ENCODE results near the gene SLC7A10. TPM values are rescaled to one million over a fixed set of nuclear protein-coding genes. Genes with fewer than 3 reads are reported as not detected.

Gene SLC7A10
- total and polyA plus RNA-seq, 2 donors (not counting 1 experiment from before 2014, with no cell fraction given): not detected

DNA sequence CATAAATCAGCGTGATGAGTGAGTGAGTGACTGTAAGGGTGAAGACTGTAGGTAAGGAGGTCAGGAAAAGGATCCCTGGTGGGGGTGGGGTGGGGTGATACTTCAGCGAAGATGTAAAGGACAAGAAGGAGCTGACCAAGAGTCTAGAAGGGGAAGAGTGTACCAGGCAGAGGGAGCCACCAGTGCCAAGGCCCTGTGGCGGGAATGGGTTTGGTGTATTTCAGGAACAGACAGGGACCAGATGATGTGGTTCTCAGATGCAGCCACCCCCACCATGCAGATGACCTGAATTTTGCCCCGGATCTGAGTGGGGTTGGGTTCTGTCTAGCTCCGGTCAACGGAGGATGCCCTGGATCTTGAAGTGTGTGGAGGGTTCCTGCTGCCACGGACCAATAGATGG lies 30.1 kb upstream of the SLC7A10 start:
- Histone ChIP-seq H3K9me3 (ENCODE audit: control insufficient read depth, insufficient read depth, low read depth, low read length) (no peaks in the 10 kb centered on the region), H3K4me2 (ENCODE audit: extremely low read depth, insufficient read depth, low read length) (no peak overlapping the region), H3K4me3 (replicated peaks in 1 of 4; ENCODE audit: control extremely low read depth in 1 of 4, insufficient read depth in 1 of 4, low read depth in 3 of 4, low read length in 4 of 4) (no peak overlapping the region), H4K20me1 (ENCODE audit: control insufficient read depth, extremely low read depth, insufficient read depth, low read length) (no peaks in the 10 kb centered on the region), H3K79me2 (ENCODE audit: control insufficient read depth, insufficient read depth, low read length) (no peaks in the 10 kb centered on the region), H3K4me1 (ENCODE audit: control insufficient read depth, extremely low read depth, insufficient read depth, low read length) (no peaks in the 10 kb centered on the region), H3K9ac (ENCODE audit: insufficient read depth, low read length) (no peak overlapping the region), H3K27ac (ENCODE audit: insufficient read depth, low read length) (no peak overlapping the region), H3K27me3 (ENCODE audit: control insufficient read depth, insufficient read depth, low read length) (no peaks in the 10 kb centered on the region), H2AFZ (ENCODE audit: low read length) (no peak overlapping the region), H3K36me3 (ENCODE audit: control insufficient read depth, insufficient read depth, low read length) (no peaks in the 10 kb centered on the region)
- TF ChIP-seq, protein P1, sequence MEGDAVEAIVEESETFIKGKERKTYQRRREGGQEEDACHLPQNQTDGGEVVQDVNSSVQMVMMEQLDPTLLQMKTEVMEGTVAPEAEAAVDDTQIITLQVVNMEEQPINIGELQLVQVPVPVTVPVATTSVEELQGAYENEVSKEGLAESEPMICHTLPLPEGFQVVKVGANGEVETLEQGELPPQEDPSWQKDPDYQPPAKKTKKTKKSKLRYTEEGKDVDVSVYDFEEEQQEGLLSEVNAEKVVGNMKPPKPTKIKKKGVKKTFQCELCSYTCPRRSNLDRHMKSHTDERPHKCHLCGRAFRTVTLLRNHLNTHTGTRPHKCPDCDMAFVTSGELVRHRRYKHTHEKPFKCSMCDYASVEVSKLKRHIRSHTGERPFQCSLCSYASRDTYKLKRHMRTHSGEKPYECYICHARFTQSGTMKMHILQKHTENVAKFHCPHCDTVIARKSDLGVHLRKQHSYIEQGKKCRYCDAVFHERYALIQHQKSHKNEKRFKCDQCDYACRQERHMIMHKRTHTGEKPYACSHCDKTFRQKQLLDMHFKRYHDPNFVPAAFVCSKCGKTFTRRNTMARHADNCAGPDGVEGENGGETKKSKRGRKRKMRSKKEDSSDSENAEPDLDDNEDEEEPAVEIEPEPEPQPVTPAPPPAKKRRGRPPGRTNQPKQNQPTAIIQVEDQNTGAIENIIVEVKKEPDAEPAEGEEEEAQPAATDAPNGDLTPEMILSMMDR (conservative IDR thresholded peaks at IDR 0.05 in 1 of 2, IDR thresholded peaks at IDR 0.05 in 1 of 2; ENCODE audit: low read depth in 1 of 2, low read length in 2 of 2): no peak
- no peak for DNase-seq (ENCODE audit: low read depth in 2 of 2)

DNA sequence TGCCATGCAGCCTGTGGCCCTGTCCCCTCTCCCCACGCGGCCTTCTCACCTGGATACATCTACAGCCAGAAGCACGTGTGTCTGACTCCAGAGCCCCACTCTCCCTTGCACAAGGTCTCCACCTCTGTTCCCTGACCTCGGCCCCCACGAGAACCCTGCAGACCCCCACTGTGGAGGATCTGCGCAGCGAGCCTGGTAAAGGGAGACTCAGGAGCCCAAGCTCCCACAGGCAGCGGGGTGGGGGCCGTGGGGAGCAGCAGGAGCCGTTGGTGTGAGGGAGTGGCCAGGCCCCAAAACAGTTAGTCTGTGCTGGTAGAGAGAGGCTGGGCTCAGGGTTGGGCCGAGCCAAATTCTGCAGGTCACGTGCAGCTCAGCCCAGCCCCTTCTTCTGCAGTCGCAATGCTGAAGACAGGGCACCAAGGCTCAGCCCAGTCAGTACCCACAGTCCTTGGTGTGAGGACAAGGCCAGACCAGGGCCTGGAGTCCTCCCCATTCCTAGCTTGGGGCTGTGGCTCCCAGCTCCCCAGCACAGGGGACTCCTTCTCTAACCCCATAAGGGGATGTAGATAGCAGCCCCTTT lies 28.7 kb upstream of the SLC7A10 start:
- Histone ChIP-seq H3K9me3 (ENCODE audit: control insufficient read depth, insufficient read depth, low read depth, low read length) (no peaks in the 10 kb centered on the region), H3K4me1 (ENCODE audit: control insufficient read depth, extremely low read depth, insufficient read depth, low read length) (no peaks in the 10 kb centered on the region), H3K27me3 (ENCODE audit: control insufficient read depth, insufficient read depth, low read length) (no peaks in the 10 kb centered on the region), H3K4me3 (replicated peaks in 1 of 4; ENCODE audit: control extremely low read depth in 1 of 4, insufficient read depth in 1 of 4, low read depth in 3 of 4, low read length in 4 of 4) (no peak overlapping the region), H3K27ac (ENCODE audit: insufficient read depth, low read length) (no peak overlapping the region), H3K36me3 (ENCODE audit: control insufficient read depth, insufficient read depth, low read length) (no peaks in the 10 kb centered on the region), H3K9ac (ENCODE audit: insufficient read depth, low read length) (no peak overlapping the region), H3K79me2 (ENCODE audit: control insufficient read depth, insufficient read depth, low read length) (no peaks in the 10 kb centered on the region), H4K20me1 (ENCODE audit: control insufficient read depth, extremely low read depth, insufficient read depth, low read length) (no peaks in the 10 kb centered on the region), H2AFZ (ENCODE audit: low read length) (no peak overlapping the region), H3K4me2 (ENCODE audit: extremely low read depth, insufficient read depth, low read length) (no peak overlapping the region)
- no peak for DNase-seq (ENCODE audit: low read depth in 2 of 2)
- TF ChIP-seq EZH2 (IDR thresholded peaks at IDR 0.05; ENCODE audit: low read length, missing control alignments): no peak
- TF ChIP-seq, protein P1 (conservative IDR thresholded peaks at IDR 0.05 in 1 of 2, IDR thresholded peaks at IDR 0.05 in 1 of 2; ENCODE audit: low read depth in 1 of 2, low read length in 2 of 2): no peak

DNA sequence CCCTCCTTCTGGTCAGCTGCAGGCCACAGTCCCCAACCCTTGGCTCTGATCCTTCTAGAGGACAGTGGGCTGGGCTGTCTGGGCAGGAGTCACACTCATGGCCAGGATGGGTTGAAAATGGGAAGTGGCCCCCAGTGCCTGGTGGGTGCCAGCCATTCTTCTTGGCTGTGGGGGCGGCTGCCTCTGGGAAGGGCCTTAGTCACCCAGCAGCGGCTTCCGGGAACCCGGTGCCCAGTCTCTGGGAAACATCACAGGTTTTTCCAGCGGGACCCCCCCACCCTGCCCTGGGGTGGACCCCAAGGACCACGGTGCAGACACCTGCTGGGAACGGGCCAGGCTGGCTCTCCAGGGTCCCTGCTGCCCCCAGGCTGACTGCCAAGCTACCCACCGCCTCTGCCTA lies 27.3 kb upstream of the SLC7A10 start:
- Histone ChIP-seq H3K36me3 (ENCODE audit: control insufficient read depth, insufficient read depth, low read length) (no peaks in the 10 kb centered on the region), H4K20me1 (ENCODE audit: control insufficient read depth, extremely low read depth, insufficient read depth, low read length) (no peaks in the 10 kb centered on the region)

More for the DNA sequence above, 27.3 kb upstream of the SLC7A10 start:
- no peaks in the 10 kb centered on the region for H3K4me1 ChIP-seq (ENCODE audit: control insufficient read depth, extremely low read depth, insufficient read depth, low read length)
- no peak overlapping the region for H2AFZ ChIP-seq (ENCODE audit: low read length)
- no peak overlapping the region for H3K4me2 ChIP-seq (ENCODE audit: extremely low read depth, insufficient read depth, low read length)
- H3K9ac ChIP-seq (ENCODE audit: insufficient read depth, low read length): no peak overlapping the region
- H3K27ac ChIP-seq (ENCODE audit: insufficient read depth, low read length): no peak overlapping the region
- no peaks in the 10 kb centered on the region for H3K79me2 ChIP-seq (ENCODE audit: control insufficient read depth, insufficient read depth, low read length)
- no peaks in the 10 kb centered on the region for H3K9me3 ChIP-seq (ENCODE audit: control insufficient read depth, insufficient read depth, low read depth, low read length)
- DNase-seq (ENCODE audit: low read depth in 2 of 2): no peak
- H3K4me3 ChIP-seq (replicated peaks in 1 of 4; ENCODE audit: control extremely low read depth in 1 of 4, insufficient read depth in 1 of 4, low read depth in 3 of 4, low read length in 4 of 4): no peak overlapping the region
- H3K27me3 ChIP-seq (ENCODE audit: control insufficient read depth, insufficient read depth, low read length): no peaks in the 10 kb centered on the region
- TF ChIP-seq EZH2 (IDR thresholded peaks at IDR 0.05; ENCODE audit: low read length, missing control alignments): no peak
- TF ChIP-seq, protein P1 (conservative IDR thresholded peaks at IDR 0.05 in 1 of 2, IDR thresholded peaks at IDR 0.05 in 1 of 2; ENCODE audit: low read depth in 1 of 2, low read length in 2 of 2): no peak

Measured in fibroblast of lung (primary cell).